HG03469 (cell line): ENCODE data around the gene ELMO1.

Source experiments
- ATAC-seq: cut with Tn5 transposase; IDR thresholded peaks from one replicate; pipeline ENCODE4 v1.9.1; 2021; ENCODE audit warnings: mild to moderate bottlenecking, moderate library complexity, moderate number of reproducible peaks; ENCODE audit not compliant: unreplicated experiment

Gene ELMO1

GRCh38 chr7:36965625-36966024 is 483.0 kb downstream of the ELMO1 start:
- no peak for ATAC-seq

GRCh38 chr7:36964297-36964696 is 484.4 kb downstream of the ELMO1 start:
- ATAC-seq: no peak

GRCh38 chr7:36962367-36962766 is 486.3 kb downstream of the ELMO1 start:
- ATAC-seq: no peak

GRCh38 chr7:36961693-36962092 is 487.0 kb downstream of the ELMO1 start:
- ATAC-seq: no peak

GRCh38 chr7:36961097-36961496 is 487.6 kb downstream of the ELMO1 start:
- ATAC-seq: no peak

GRCh38 chr7:36960105-36960504 is 488.6 kb downstream of the ELMO1 start:
- ATAC-seq: no peak

- ATAC-seq: no peak
Observed at GRCh38 chr7:36958111-36958733, 490.4 kb downstream of the ELMO1 start.

GRCh38 chr7:36957620-36958019 is 491.0 kb downstream of the ELMO1 start:
- peak; percentile 38 for ATAC-seq

- ATAC-seq: no peak
Observed at GRCh38 chr7:36956814-36957213, 491.9 kb downstream of the ELMO1 start.

- ATAC-seq: no peak
Observed at GRCh38 chr7:36955456-36956129, 493.1 kb downstream of the ELMO1 start.

- peak; percentile 95 for ATAC-seq
Observed at GRCh38 chr7:36951257-36951697, 497.4 kb downstream of the ELMO1 start.

GRCh38 chr7:36949711-36950600 is 498.7 kb downstream of the ELMO1 start:
- ATAC-seq: no peak

GRCh38 chr7:36946401-36946739 is 502.3 kb downstream of the ELMO1 start:
- ATAC-seq: no peak

- no peak for ATAC-seq
Observed at GRCh38 chr7:36945612-36946400, 502.9 kb downstream of the ELMO1 start.

GRCh38 chr7:36944838-36945237 is 503.8 kb downstream of the ELMO1 start:
- no peak for ATAC-seq

GRCh38 chr7:36943591-36944435 is 504.9 kb downstream of the ELMO1 start:
- peak; percentile 42 for ATAC-seq

GRCh38 chr7:36942955-36943354 is 505.7 kb downstream of the ELMO1 start:
- ATAC-seq: no peak

GRCh38 chr7:36942541-36942940 is 506.1 kb downstream of the ELMO1 start:
- ATAC-seq: no peak

- ATAC-seq: no peak
Observed at GRCh38 chr7:36942025-36942424, 506.6 kb downstream of the ELMO1 start.

- no peak for ATAC-seq
Observed at GRCh38 chr7:36941359-36941758, 507.3 kb downstream of the ELMO1 start.
